Pancreas (tissue), 10 donors: ENCODE data around the gene HMGXB3. TPM values are rescaled to one million over a fixed set of nuclear protein-coding genes. Genes with fewer than 3 reads are reported as not detected.
A peak's percentile ranks its signal among the peaks of the same experiment; 100 is the strongest.

ENCODE experiments used
- ATAC-seq, 4 donors: fragments of 200-7000 bp; cut with Tn5 transposase; one replicate each; pipeline versions ENCODE4 v1.8.0 to v1.9.1; 2020; ENCODE audit warnings: mild to moderate bottlenecking in 4 of 4, moderate library complexity in 4 of 4
- DNase-seq, 6 donors: peaks; one replicate each; pipeline ENCODE4 v3.0.0-alpha.2; 2020
- FAIRE-seq: peaks from 2 replicates; lab custom pipeline; 2012; peaks lifted over from hg19 to GRCh38; lab: Jason Lieb, UNC
- H3K27ac ChIP-seq, 4 donors: fragments of 200-600 bp; sonication (generic); 1 replicate in 3 of 4; 2 replicates in 1 of 4; pipeline versions ENCODE4 v1.5.0 to v1.8.0; 2020
- H3K27me3 ChIP-seq, 4 donors: fragments of 200-600 bp; one replicate each; pipeline ENCODE4 v1.8.0; 2021
- H3K36me3 ChIP-seq, 3 donors: fragments of 200-600 bp; sonication (generic) in 1 of 3; one replicate each; pipeline versions ENCODE4 v1.5.0 to v1.8.0; 2020 to 2021
- H3K4me1 ChIP-seq, 3 donors: fragments of 200-600 bp; one replicate each; pipeline ENCODE4 v1.8.0; 2021
- H3K4me3 ChIP-seq, 4 donors: fragments of 200-600 bp; sonication (generic) in 2 of 4; one replicate each; pipeline versions ENCODE4 v1.5.0 to v1.8.0; 2020 to 2021
- H3K9me3 ChIP-seq, 4 donors: fragments of 200-600 bp; one replicate each; pipeline ENCODE4 v1.8.0; 2021
- CTCF ChIP-seq, 4 donors: fragments of 200-600 bp; sonication (generic) in 3 of 4; IDR thresholded peaks; one replicate each; pipeline versions ENCODE4 v1.5.0 to v1.8.0; 2021; ENCODE audit warnings: antibody characterized with exemption in 4 of 4
- WGBS, 2 donors: extraction: QIAGEN DNeasy Blood & Tissue Kit; methylation state at CpG; one replicate each; pipeline ENCODE4 v1.1.7; 2013; 5-methylcytosine and 5-hydroxymethylcytosine counted together
- intact Hi-C, 3 donors: fragments of 100-400 bp; cut with DNase I; formaldehyde crosslinking; loops; one replicate each; pipeline versions ENCODE4 v1.11.1 to v1.14.2; 2022
- polyA plus RNA-seq, 2 donors: library from polyadenylated mRNA; stranded (reverse); fragments of 200-250 nt; gene quantifications; one replicate each; pipeline ENCODE4 v1.2.3, GENCODE V29; 2013
- total RNA-seq, 6 donors: library from RNA; stranded (reverse); fragmentation: NEBNext Ultra II Directional in 4 of 6; extraction: Animal tissue kit (Norgen Biotek cat#: 25700) in 4 of 6; gene quantifications; one replicate each; pipeline versions ENCODE4 v1.2.1 to v1.2.4, GENCODE V29; 2021 to 2023
- donor health status: healthy with polysubstance abuse.
- donor health status: DM: no; HTN: no; CAD: no; lungs with moderate emphysema.
- donor health status: DM: no; HTN: no; CAD: no.
- donor health status: control.
- donor health status: control.
- donor health status: Bipolar disorder and iron deficiency.
- donor health status: DM: yes; HTN: yes; CAD: no.
- donor health status: DM: no; HTN: no; CAD: no.
- donor health status: DM: no; HTN: no; CAD: no.
- donor health status: DM: yes; HTN: yes; CAD: no.

HMGXB3 gene
- total and polyA plus RNA-seq, 8 donors = 8.6 to 21.4 (median 12.8) TPM

- FAIRE-seq (no peak), DNase-seq (no peak), ATAC-seq (peak; percentile 9 to 29 (median 18))
- no peaks in the 10 kb centered on the region for H3K9me3 ChIP-seq
- WGBS, 2 donors = 9 to 11% methylated on average over 23 of the region's 23 CpGs
- TF ChIP-seq CTCF (IDR thresholded peaks at IDR 0.05) = no peak
- H3K27ac ChIP-seq = peak overlapping the region in 3 of 4 donors; percentile 69 to 91 (median 72)
- intact Hi-C loops = no loop called here
- no peaks in the 10 kb centered on the region for H3K27me3 ChIP-seq
- peak overlapping the region; percentile 42 to 85 (median 76) for H3K4me3 ChIP-seq
- H3K36me3 ChIP-seq = no peaks in the 10 kb centered on the region
- peaks cover 0 to 10% (median 6%) of the 10 kb centered on the region in 3 donors for H3K4me1 ChIP-seq
Observed at GRCh38 chr5:149961186-149961685, 39.3 kb upstream of the HMGXB3 start.

GRCh38 chr5:149961957-149962409 is 38.6 kb upstream of the HMGXB3 start:
- H3K4me3 ChIP-seq = no peak overlapping the region
- DNase-seq (no peak), ATAC-seq (no peak), FAIRE-seq (no peak)
- H3K4me1 ChIP-seq = peaks cover 0 to 10% (median 6%) of the 10 kb centered on the region in 3 donors
- H3K9me3 ChIP-seq = no peaks in the 10 kb centered on the region
- no peaks in the 10 kb centered on the region for H3K36me3 ChIP-seq
- intact Hi-C loops = no loop called here
- TF ChIP-seq CTCF (IDR thresholded peaks at IDR 0.05) = peak in 2 of 4 donors; percentile 9 to 20
- no peaks in the 10 kb centered on the region for H3K27me3 ChIP-seq
- no peak overlapping the region for H3K27ac ChIP-seq
- 76 to 77% methylated on average over 6 of the region's 6 CpGs for WGBS, 2 donors

- Histone ChIP-seq H3K4me1 (peaks cover 0 to 10% (median 6%) of the 10 kb centered on the region in 3 donors), H3K27me3 (no peaks in the 10 kb centered on the region), H3K9me3 (no peaks in the 10 kb centered on the region), H3K4me3 (no peak overlapping the region), H3K27ac (no peak overlapping the region), H3K36me3 (no peaks in the 10 kb centered on the region)
- no peak for DNase-seq
- ATAC-seq = no peak
- TF ChIP-seq CTCF (IDR thresholded peaks at IDR 0.05) = no peak
- WGBS, 2 donors = 94 to 96% methylated on average over 5 of the region's 5 CpGs
- intact Hi-C loops = no loop called here
- FAIRE-seq = no peak
Observed at GRCh38 chr5:149962601-149963300, 37.8 kb upstream of the HMGXB3 start.

GRCh38 chr5:149963729-149964128 is 36.8 kb upstream of the HMGXB3 start:
- no peaks in the 10 kb centered on the region for H3K9me3 ChIP-seq
- no peak for ATAC-seq
- H3K27me3 ChIP-seq = no peaks in the 10 kb centered on the region
- H3K4me3 ChIP-seq = no peak overlapping the region
- H3K27ac ChIP-seq = no peak overlapping the region
- H3K4me1 ChIP-seq = peaks cover 0 to 10% (median 6%) of the 10 kb centered on the region in 3 donors
- FAIRE-seq = no peak
- TF ChIP-seq CTCF (IDR thresholded peaks at IDR 0.05) = no peak
- no peak for DNase-seq
- intact Hi-C loops = no loop called here
- no peaks in the 10 kb centered on the region for H3K36me3 ChIP-seq
- WGBS, 2 donors = 94 to 100% methylated on average over 3 of the region's 3 CpGs

- no peaks in the 10 kb centered on the region for H3K9me3 ChIP-seq
- H3K27ac ChIP-seq = no peak overlapping the region
- H3K36me3 ChIP-seq = no peaks in the 10 kb centered on the region
- FAIRE-seq = no peak
- ATAC-seq = no peak
- no peak for TF ChIP-seq CTCF (IDR thresholded peaks at IDR 0.05)
- WGBS, 2 donors = 63 to 70% methylated on average over 3 of the region's 3 CpGs
- H3K27me3 ChIP-seq = no peaks in the 10 kb centered on the region
- H3K4me1 ChIP-seq = no peaks in the 10 kb centered on the region
- DNase-seq = no peak
- intact Hi-C loops = no loop called here
- no peak overlapping the region for H3K4me3 ChIP-seq
Observed at GRCh38 chr5:149966946-149967345, 33.6 kb upstream of the HMGXB3 start.
